NB4 (cell line): ENCODE data around the gene EPHA4.

Experiments
- CTCF ChIP-seq: IDR thresholded peaks from one replicate; pipeline ENCODE4 v1.5.1; 2012; ENCODE audit warnings: low read depth, low read length
- POLR2A ChIP-seq: IDR thresholded peaks from 2 replicates; pipeline ENCODE4 v1.6.1; 2011; ENCODE audit warnings: mild to moderate bottlenecking; ENCODE audit not compliant: insufficient read length; ENCODE audit errors: extremely low read depth
- TF ChIP-seq, protein P1 (sequence below): IDR thresholded peaks from 2 replicates; pipeline ENCODE4 v1.6.1; 2011; ENCODE audit warnings: low read depth, low read length

GRCh38 chr2:221473451-221473850 lies 98.7 kb downstream of the EPHA4 start:
- no peak for TF ChIP-seq POLR2A
- no peak for TF ChIP-seq CTCF
- TF ChIP-seq, protein P1, sequence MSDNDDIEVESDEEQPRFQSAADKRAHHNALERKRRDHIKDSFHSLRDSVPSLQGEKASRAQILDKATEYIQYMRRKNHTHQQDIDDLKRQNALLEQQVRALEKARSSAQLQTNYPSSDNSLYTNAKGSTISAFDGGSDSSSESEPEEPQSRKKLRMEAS, result no peak
